Measurements from ENCODE around the gene LRP3. TPM values are rescaled to one million over a fixed set of nuclear protein-coding genes. Genes with fewer than 3 reads are reported as not detected.
A peak's percentile ranks its signal among the peaks of the same experiment; 100 is the strongest.

Gene LRP3
- total RNA-seq, 2 experiments from 2014 or later, result 0.11 TPM; not detected in 1

- no peak for DNase-seq
- Histone ChIP-seq H3K9me3 (ENCODE audit: control insufficient read depth in 1 of 2, insufficient read depth in 1 of 2, low read length in 2 of 2) (peaks cover under 1% of the 10 kb centered on the region in 2 experiments), H3K27ac (ENCODE audit: low read depth in 1 of 2, low read length in 2 of 2) (no peak overlapping the region), H3K27me3 (ENCODE audit: control insufficient read depth in 1 of 2, insufficient read depth in 2 of 2, low read length in 2 of 2) (peaks cover 8 to 9% of the 10 kb centered on the region in 2 experiments), H3K4me1 (ENCODE audit: insufficient read depth, low read length) (peaks cover 25% of the 10 kb centered on the region), H3K4me3 (ENCODE audit: low read length) (no peak overlapping the region), H3K36me3 (ENCODE audit: insufficient read depth, low read length) (no peaks in the 10 kb centered on the region)
- H3K27me3 Mint-ChIP-seq, result peaks cover 26% of the 10 kb centered on the region
- H3K4me1 Mint-ChIP-seq (ENCODE audit: low read depth), result peaks cover 6% of the 10 kb centered on the region
- H3K27ac Mint-ChIP-seq, result no peak overlapping the region
- no peak for ATAC-seq (ENCODE audit: poor library complexity)
- POLR2A ChIA-PET, result no interaction called here
- CTCF ChIA-PET, result interaction anchor here (1.2 to 2.3 kb wide), 2 partner anchors 69 to 172 kb away, joined by 3 to 23 read pairs; no protein-coding TSS in a partner anchor
- intact Hi-C loops (cut with DNase I, micrococcal nuclease), result loop anchor here (1.0 to 2.0 kb wide), 4 partner anchors 90 to 536 kb away; no protein-coding TSS in a partner anchor
- no peak overlapping the region for H3K4me3 Mint-ChIP-seq
- no peak for TF ChIP-seq CTCF (IDR thresholded peaks at IDR 0.05)
- no peaks in the 10 kb centered on the region for H3K9me3 Mint-ChIP-seq
- H3K36me3 Mint-ChIP-seq (ENCODE audit: low read depth), result no peaks in the 10 kb centered on the region
Observed at GRCh38 chr19:33234736-33235135, 40.6 kb downstream of the LRP3 start.

DNA sequence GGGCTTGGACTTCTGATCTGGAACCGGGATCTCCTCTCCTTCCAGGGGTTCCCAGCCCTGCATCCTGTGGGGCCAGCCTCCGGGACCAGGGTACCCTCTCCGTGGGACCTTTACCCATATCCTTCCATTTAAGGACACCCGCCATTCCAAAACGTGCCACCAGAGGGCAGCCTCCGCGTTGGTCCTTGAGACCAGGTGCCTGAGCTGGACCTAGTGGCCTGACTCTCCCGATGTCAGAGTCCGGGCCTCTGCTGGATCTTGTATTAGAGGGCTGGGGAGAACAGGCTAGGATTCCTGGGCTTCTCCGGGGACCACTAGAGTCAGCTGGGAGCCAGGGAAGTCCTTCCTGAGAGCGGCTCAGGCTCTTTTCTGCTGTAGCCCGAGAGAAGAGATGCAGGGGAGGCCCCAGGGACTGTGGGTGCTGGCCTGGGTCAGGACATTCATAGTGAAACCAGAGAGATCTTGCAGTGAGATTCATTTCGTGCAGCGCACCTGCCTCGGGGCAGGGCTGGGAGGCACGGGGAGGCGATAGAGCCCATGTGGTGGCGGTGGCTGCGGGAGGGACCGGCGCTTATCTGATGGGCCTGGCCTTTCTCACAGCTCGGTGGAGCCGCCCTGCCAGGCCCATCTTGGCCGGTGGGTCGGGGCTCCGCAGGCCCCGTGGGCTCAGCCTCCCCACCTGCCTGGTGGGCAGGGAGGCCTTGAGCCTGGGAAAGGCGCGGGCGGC is 41.3 kb downstream of the LRP3 start:
- no peaks in the 10 kb centered on the region for H3K36me3 Mint-ChIP-seq (ENCODE audit: low read depth)
- POLR2A ChIA-PET, result no interaction called here
- TF ChIP-seq CTCF (IDR thresholded peaks at IDR 0.05), result peak; percentile 93
- no peak overlapping the region for H3K27ac Mint-ChIP-seq
- peak overlapping the region; percentile 51 for H3K4me3 ChIP-seq (ENCODE audit: low read length)
- CTCF ChIA-PET, result interaction anchor here (0.6 to 2.3 kb wide), 8 partner anchors 59 to 1606 kb away, joined by 3 to 23 read pairs (median 3); no protein-coding TSS in a partner anchor
- H3K9me3 ChIP-seq (ENCODE audit: control insufficient read depth in 1 of 2, insufficient read depth in 1 of 2, low read length in 2 of 2), result no peaks in the 10 kb centered on the region
- peak; percentile 58 for ATAC-seq (ENCODE audit: poor library complexity)
- peak overlapping the region; percentile 52 for H3K4me3 Mint-ChIP-seq
- peaks cover 28% of the 10 kb centered on the region for H3K4me1 ChIP-seq (ENCODE audit: insufficient read depth, low read length)
- no peak overlapping the region for H3K27ac ChIP-seq (ENCODE audit: low read depth in 1 of 2, low read length in 2 of 2)
- peak; percentile 63 to 86 (median 76) for DNase-seq
- no peaks in the 10 kb centered on the region for H3K36me3 ChIP-seq (ENCODE audit: insufficient read depth, low read length)
- intact Hi-C loops (cut with DNase I, micrococcal nuclease), result loop anchor here (1.0 to 2.0 kb wide), 4 partner anchors 91 to 535 kb away; no protein-coding TSS in a partner anchor
- peaks cover 4 to 6% of the 10 kb centered on the region in 2 experiments for H3K27me3 ChIP-seq (ENCODE audit: control insufficient read depth in 1 of 2, insufficient read depth in 2 of 2, low read length in 2 of 2)
- H3K27me3 Mint-ChIP-seq, result peaks cover 22% of the 10 kb centered on the region
- peaks cover 6% of the 10 kb centered on the region for H3K4me1 Mint-ChIP-seq (ENCODE audit: low read depth)
- H3K9me3 Mint-ChIP-seq, result no peaks in the 10 kb centered on the region

- CTCF ChIA-PET, result interaction anchor here (0.8 to 2.3 kb wide), 3 partner anchors 170 to 542 kb away, joined by 3 to 23 read pairs (median 3); no protein-coding TSS in a partner anchor
- Histone ChIP-seq H3K27me3 (ENCODE audit: control insufficient read depth in 1 of 2, insufficient read depth in 2 of 2, low read length in 2 of 2) (peaks cover 3 to 4% of the 10 kb centered on the region in 2 experiments), H3K4me3 (ENCODE audit: low read length) (peak overlapping the region; percentile 51), H3K4me1 (ENCODE audit: insufficient read depth, low read length) (peaks cover 28% of the 10 kb centered on the region), H3K27ac (ENCODE audit: low read depth in 1 of 2, low read length in 2 of 2) (no peak overlapping the region), H3K36me3 (ENCODE audit: insufficient read depth, low read length) (no peaks in the 10 kb centered on the region), H3K9me3 (ENCODE audit: control insufficient read depth in 1 of 2, insufficient read depth in 1 of 2, low read length in 2 of 2) (no peaks in the 10 kb centered on the region)
- intact Hi-C loops (cut with DNase I, micrococcal nuclease), result loop anchor here (1.0 to 2.0 kb wide), 4 partner anchors 91 to 535 kb away; no protein-coding TSS in a partner anchor
- DNase-seq (peak in 3 of 14 experiments; percentile 19 to 44 (median 33)), ATAC-seq (ENCODE audit: poor library complexity) (peak; percentile 37)
- no peak overlapping the region for H3K27ac Mint-ChIP-seq
- H3K4me1 Mint-ChIP-seq (ENCODE audit: low read depth), result peaks cover 6% of the 10 kb centered on the region
- no peak overlapping the region for H3K4me3 Mint-ChIP-seq
- TF ChIP-seq CTCF (IDR thresholded peaks at IDR 0.05), result no peak
- H3K36me3 Mint-ChIP-seq (ENCODE audit: low read depth), result no peaks in the 10 kb centered on the region
- POLR2A ChIA-PET, result no interaction called here
- peaks cover 16% of the 10 kb centered on the region for H3K27me3 Mint-ChIP-seq
- no peaks in the 10 kb centered on the region for H3K9me3 Mint-ChIP-seq
Observed at GRCh38 chr19:33235996-33236350, 41.8 kb downstream of the LRP3 start.

All from CD4-positive, alpha-beta T cell (primary cell).